Measurements from ENCODE around the gene HTRA3.

Gene HTRA3

GRCh38 chr4:8355864-8356565 lies 86.5 kb downstream of the HTRA3 start:
- no peak for TF ChIP-seq CTCF (IDR thresholded peaks at IDR 0.05; ENCODE audit: borderline replicate concordance, insufficient read depth, low read depth, low read length)
- no peak overlapping the region for H3K4me3 ChIP-seq (ENCODE audit: low read depth, low read length)
